HG03378 (cell line): Measurements from ENCODE around the gene PFDN1.
A peak's percentile ranks its signal among the peaks of the same experiment; 100 is the strongest.

ENCODE experiments used
- ATAC-seq: cut with Tn5 transposase; IDR thresholded peaks from one replicate; pipeline ENCODE4 v1.9.1; 2021; ENCODE audit warnings: mild to moderate bottlenecking, moderate library complexity; ENCODE audit not compliant: unreplicated experiment

Gene PFDN1

GRCh38 chr5:140261403-140262171 lies 41.3 kb downstream of the PFDN1 start:
- ATAC-seq: no peak

- ATAC-seq: no peak
Measured at GRCh38 chr5:140260089-140260656, 42.7 kb downstream of the PFDN1 start.

GRCh38 chr5:140259500-140259899 lies 43.4 kb downstream of the PFDN1 start:
- ATAC-seq: no peak

GRCh38 chr5:140258873-140259272 lies 44.0 kb downstream of the PFDN1 start:
- no peak for ATAC-seq

- ATAC-seq: no peak
Measured at GRCh38 chr5:140258016-140258415, 44.9 kb downstream of the PFDN1 start.

- no peak for ATAC-seq
Measured at GRCh38 chr5:140256726-140257125, 46.2 kb downstream of the PFDN1 start.

GRCh38 chr5:140255460-140256157 lies 47.3 kb downstream of the PFDN1 start:
- no peak for ATAC-seq

- no peak for ATAC-seq
Measured at GRCh38 chr5:140253985-140254384, 48.9 kb downstream of the PFDN1 start.

- ATAC-seq: no peak
Measured at GRCh38 chr5:140252470-140253126, 50.3 kb downstream of the PFDN1 start.

- ATAC-seq: peak; percentile 77
Measured at GRCh38 chr5:140251527-140251973, 51.4 kb downstream of the PFDN1 start.

- no peak for ATAC-seq
Measured at GRCh38 chr5:140250386-140250785, 52.5 kb downstream of the PFDN1 start.

- no peak for ATAC-seq
Measured at GRCh38 chr5:140249536-140249935, 53.4 kb downstream of the PFDN1 start.

GRCh38 chr5:140248414-140248813 lies 54.5 kb downstream of the PFDN1 start:
- ATAC-seq: no peak

- no peak for ATAC-seq
Measured at GRCh38 chr5:140246378-140247122, 56.4 kb downstream of the PFDN1 start.

GRCh38 chr5:140245926-140246325 lies 57.0 kb downstream of the PFDN1 start:
- no peak for ATAC-seq

GRCh38 chr5:140245341-140245740 lies 57.6 kb downstream of the PFDN1 start:
- ATAC-seq: no peak

- no peak for ATAC-seq
Measured at GRCh38 chr5:140244525-140245025, 58.3 kb downstream of the PFDN1 start.

- ATAC-seq: no peak
Measured at GRCh38 chr5:140243706-140244250, 59.1 kb downstream of the PFDN1 start.

- ATAC-seq: no peak
Measured at GRCh38 chr5:140242890-140243585, 59.9 kb downstream of the PFDN1 start.

GRCh38 chr5:140242099-140242498 lies 60.8 kb downstream of the PFDN1 start:
- no peak for ATAC-seq
